DOHH2 (cell line): ENCODE data around the gene CD47.

ENCODE experiments used
- EZH2phosphoT487 ChIP-seq: fragments of 200-600 bp; sonication (generic); IDR thresholded peaks from 2 replicates; pipeline ENCODE4 v1.6.1; 2017; ENCODE audit warnings: borderline replicate concordance, mild to moderate bottlenecking, antibody characterized with exemption, low read length, moderate library complexity, mixed read lengths
- TF ChIP-seq, protein P1 (sequence below): fragments of 200-600 bp; sonication (generic); IDR thresholded peaks from one replicate; pipeline ENCODE4 v1.5.1; 2014; ENCODE audit warnings: antibody characterized with exemption, mild to moderate bottlenecking, low read depth, low read length; ENCODE audit not compliant: poor library complexity, severe bottlenecking

DNA sequence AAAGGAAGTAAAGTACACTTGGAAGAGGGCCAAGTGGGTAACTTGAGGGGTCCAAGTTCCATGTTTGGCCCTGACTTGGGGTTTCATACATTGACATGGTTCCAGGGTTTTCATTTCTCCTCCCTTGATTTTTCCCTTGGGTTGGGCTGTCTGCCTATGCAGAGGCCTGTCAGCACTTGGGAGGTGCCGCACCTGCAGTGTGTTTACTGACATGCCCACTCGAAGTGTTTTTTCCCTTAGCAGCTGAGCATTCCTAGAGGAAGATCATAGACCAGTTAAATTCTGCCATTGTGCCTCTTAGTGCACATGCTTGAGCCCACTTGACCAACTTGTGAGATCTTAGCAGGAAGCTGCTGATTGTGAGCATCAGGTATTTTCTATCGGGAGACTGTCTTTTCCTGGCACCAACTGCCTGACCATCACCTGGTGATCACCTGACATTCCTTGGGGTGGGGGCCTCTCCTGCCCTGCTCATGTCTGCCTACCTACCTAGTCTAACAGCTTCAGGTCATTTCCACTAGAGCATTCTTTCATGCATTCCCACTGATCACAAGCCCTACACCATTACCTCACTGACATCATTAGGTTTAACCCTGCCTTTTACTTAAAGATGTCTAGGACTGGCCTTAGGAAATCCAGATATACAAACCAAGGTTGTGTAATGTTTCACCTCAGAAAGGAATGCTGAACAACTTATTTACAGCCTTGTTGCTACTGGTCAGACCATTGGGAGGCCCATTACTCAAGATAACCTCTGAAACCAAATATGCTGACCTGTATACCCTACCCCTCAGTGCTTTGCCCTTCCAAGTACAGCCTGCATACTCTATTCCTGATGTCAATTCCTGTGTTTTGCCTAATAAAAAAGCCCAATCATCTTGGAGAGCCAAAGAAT lies 68.3 kb downstream of the CD47 start:
- TF ChIP-seq, protein P1, sequence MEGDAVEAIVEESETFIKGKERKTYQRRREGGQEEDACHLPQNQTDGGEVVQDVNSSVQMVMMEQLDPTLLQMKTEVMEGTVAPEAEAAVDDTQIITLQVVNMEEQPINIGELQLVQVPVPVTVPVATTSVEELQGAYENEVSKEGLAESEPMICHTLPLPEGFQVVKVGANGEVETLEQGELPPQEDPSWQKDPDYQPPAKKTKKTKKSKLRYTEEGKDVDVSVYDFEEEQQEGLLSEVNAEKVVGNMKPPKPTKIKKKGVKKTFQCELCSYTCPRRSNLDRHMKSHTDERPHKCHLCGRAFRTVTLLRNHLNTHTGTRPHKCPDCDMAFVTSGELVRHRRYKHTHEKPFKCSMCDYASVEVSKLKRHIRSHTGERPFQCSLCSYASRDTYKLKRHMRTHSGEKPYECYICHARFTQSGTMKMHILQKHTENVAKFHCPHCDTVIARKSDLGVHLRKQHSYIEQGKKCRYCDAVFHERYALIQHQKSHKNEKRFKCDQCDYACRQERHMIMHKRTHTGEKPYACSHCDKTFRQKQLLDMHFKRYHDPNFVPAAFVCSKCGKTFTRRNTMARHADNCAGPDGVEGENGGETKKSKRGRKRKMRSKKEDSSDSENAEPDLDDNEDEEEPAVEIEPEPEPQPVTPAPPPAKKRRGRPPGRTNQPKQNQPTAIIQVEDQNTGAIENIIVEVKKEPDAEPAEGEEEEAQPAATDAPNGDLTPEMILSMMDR = no peak
- TF ChIP-seq EZH2phosphoT487 = no peak
